IgD-negative memory B cell (primary cell): ENCODE data around the gene PRR30. TPM values are rescaled to one million over a fixed set of nuclear protein-coding genes. Genes with fewer than 3 reads are reported as not detected.

ENCODE experiments used
- H3K27ac Mint-ChIP-seq, 3 donors: one replicate each; pipeline ENCODE4 v1.8.0; 2020 to 2022; ENCODE audit warnings: mild to moderate bottlenecking in 3 of 3, mixed read lengths in 3 of 3, moderate library complexity in 1 of 3
- H3K27me3 Mint-ChIP-seq: one replicate; pipeline ENCODE4 v1.8.0; 2021; ENCODE audit warnings: mixed read lengths
- H3K36me3 Mint-ChIP-seq: one replicate; pipeline ENCODE4 v1.8.0; 2020; ENCODE audit warnings: mild to moderate bottlenecking, mixed read lengths
- H3K4me1 Mint-ChIP-seq, 3 donors: one replicate each; pipeline ENCODE4 v1.8.0; 2020 to 2022; ENCODE audit warnings: mixed read lengths in 3 of 3, mild to moderate bottlenecking in 1 of 3
- H3K4me3 Mint-ChIP-seq, 4 donors: one replicate each; pipeline ENCODE4 v1.8.0; 2020 to 2022; ENCODE audit warnings: mild to moderate bottlenecking in 4 of 4, mixed read lengths in 4 of 4, moderate library complexity in 3 of 4
- H3K9me3 Mint-ChIP-seq, 3 donors: one replicate each; pipeline ENCODE4 v1.8.0; 2020 to 2021; ENCODE audit warnings: mixed read lengths in 3 of 3, mild to moderate bottlenecking in 1 of 3
- polyA plus RNA-seq: library from polyadenylated mRNA; unstranded; fragments of 300-500 nt; fragmentation: Illumina TruSeq; gene quantifications from one replicate; pipeline ENCODE4 v1.2.3, GENCODE V29; 2021

PRR30 gene
- polyA plus RNA-seq, 1 donor from 2014 or later, result not detected

DNA sequence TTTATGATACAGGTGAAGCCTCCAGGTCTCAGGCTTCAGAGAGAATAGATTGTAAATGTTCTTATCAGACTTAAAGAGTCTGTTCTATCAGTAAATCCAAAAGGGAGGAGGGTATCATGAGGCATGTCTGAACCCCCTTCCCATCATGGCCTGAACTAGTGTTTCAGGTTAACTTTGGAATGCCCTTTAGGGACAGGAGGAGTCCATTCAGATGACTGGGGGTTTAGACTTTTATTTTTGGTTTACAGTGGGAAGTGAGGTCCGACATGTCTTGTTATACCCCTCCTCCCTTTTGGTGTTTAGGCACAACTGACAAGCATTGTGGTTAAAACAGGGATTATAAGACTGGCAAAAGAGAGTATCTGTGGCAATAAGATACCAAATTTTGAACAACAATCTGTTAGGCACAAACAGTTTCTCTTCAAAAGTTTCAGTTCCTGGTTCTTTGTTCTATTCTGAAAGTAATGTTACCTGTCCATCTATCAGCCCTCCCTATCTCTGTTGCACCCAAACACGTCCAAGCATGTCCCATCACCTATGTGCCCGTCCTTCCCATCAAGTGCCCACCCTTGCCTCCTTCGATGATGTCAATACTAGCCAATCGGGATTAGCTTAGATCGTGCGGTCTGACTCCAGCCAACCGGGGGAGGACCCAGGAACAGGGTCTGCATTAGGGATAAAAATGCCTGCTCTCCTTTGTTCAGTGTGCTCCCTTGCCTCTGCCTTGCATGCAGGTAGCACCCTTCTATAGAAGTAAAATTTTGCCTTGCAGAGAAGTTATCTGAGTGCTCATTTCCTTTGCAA, 26.0 kb upstream of the PRR30 start:
- Mint-ChIP-seq H3K27me3 (peaks cover 2% of the 10 kb centered on the region), H3K9me3 (no peaks in the 10 kb centered on the region), H3K4me1 (peaks cover 15 to 35% (median 27%) of the 10 kb centered on the region in 3 donors), H3K36me3 (no peaks in the 10 kb centered on the region), H3K4me3 (peak overlapping the region in 3 of 4 donors; percentile 15 to 49 (median 32)), H3K27ac (peak overlapping the region in 2 of 3 donors; percentile 30 to 85)

DNA sequence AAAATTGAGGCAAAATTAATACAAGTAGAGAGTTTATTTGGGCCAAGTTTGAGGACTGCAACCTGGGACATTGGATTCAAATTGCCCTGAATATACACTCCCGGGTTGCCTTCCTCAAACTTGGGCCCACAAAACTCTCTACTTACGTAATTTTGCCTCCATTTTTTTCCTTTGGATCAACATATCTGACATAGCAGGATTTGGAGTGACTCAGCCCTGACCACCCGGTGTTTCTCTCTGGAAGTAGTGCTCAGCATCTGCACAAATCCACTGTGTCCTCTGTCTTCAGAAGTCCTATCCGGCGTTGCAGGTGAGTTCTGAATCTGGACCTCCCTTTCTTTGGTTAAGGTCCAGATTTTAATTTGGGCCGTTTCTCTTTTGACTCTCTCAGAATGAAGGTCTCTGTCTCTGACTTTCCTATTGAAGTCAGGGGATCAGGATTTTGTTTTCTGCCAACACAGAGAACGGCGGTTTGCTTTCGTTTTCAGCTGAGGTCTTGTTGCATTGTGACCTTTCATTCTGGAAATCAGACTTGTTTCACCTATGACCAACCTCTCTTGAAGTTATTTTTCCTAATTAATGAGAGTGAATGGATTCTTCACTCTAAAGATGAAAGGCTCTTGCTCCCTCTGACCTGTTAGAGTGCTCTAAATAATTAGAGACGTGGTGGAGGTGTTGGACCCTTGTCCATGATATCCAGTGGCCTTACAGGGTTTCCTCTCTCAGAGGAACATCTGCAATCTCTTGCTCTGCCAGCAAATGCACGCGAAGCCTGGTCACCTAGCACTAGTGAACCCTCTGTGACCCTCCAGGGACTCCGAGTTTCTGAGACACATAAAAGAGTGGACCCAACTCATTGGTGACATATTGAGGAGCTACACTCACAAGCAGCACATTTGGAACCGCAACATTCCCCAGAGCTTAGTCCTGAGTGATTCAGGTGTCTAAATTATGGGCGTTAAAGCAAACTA, 23.2 kb upstream of the PRR30 start:
- Mint-ChIP-seq H3K4me3 (peak overlapping the region in 1 of 4 donors; percentile 73), H3K27ac (peak overlapping the region in 1 of 3 donors; percentile 20), H3K27me3 (no peaks in the 10 kb centered on the region), H3K9me3 (no peaks in the 10 kb centered on the region), H3K36me3 (no peaks in the 10 kb centered on the region), H3K4me1 (peaks cover 13 to 26% (median 24%) of the 10 kb centered on the region in 3 donors)

DNA sequence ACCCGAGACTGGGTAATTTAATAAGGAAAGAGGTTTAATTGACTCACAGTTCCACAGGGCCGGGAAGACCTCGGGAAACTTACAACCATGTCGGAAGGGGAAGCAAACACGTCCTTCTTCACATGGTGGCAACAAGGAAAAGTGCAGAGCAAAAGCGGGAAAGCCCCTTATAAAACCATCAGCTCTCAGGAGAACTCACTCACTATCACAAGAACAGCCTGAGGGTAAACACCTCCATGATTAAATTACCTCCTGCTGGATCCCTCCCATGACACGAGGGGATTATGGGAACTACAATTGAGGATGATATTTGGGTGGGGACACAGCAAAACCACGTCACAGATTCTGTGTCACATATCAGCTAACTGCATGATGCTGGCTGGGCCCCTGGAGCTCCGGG, 21.0 kb upstream of the PRR30 start:
- Mint-ChIP-seq H3K27ac (no peak overlapping the region), H3K27me3 (peaks cover 4% of the 10 kb centered on the region), H3K9me3 (no peaks in the 10 kb centered on the region), H3K4me3 (no peak overlapping the region), H3K4me1 (peaks cover 11 to 20% (median 14%) of the 10 kb centered on the region in 3 donors), H3K36me3 (no peaks in the 10 kb centered on the region)

DNA sequence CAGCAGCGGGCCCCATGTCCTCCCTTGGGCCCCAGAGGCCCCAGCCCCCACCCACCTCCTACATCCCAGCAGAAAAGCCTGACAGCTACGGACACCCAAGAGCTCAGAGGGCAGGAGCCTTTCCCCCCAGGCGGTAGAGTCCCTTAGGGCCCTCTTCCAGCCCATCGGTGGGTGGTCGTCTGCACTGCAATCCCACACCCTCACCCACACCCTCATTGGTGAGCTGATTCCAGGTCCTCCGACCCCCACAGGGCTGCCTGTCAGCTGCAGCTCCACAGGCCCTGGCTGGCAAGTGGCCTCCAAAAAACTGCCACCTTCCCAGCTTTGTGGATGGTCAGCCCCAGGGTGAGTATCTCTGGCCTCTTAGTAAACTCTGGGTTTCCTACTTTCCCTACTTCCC, 20.1 kb upstream of the PRR30 start:
- peaks cover 4% of the 10 kb centered on the region for H3K27me3 Mint-ChIP-seq
- H3K27ac Mint-ChIP-seq, result no peak overlapping the region
- H3K4me1 Mint-ChIP-seq, result peaks cover 5 to 14% (median 6%) of the 10 kb centered on the region in 3 donors
- H3K9me3 Mint-ChIP-seq, result no peaks in the 10 kb centered on the region
- no peaks in the 10 kb centered on the region for H3K36me3 Mint-ChIP-seq
- H3K4me3 Mint-ChIP-seq, result no peak overlapping the region

DNA sequence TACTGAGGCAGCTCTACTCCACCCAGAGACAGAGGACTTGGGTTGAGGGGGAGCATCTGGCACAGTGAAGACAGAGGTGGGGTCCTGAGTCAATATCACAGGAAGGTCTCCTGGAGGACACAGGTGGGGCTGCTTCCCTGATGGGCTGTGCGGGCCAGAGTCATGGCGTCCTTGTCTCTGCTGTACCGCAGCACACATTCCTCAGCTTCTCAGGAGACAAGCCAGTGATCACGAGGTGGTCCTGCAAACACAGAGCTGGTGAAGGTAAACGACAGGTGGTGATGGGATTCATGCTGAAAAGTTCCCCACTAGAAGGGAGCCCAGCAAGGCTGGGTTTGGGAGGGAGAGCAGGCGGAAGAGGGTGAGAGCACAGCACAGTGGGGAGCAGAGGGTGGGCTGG, 19.3 kb upstream of the PRR30 start:
- no peak overlapping the region for H3K27ac Mint-ChIP-seq

DNA sequence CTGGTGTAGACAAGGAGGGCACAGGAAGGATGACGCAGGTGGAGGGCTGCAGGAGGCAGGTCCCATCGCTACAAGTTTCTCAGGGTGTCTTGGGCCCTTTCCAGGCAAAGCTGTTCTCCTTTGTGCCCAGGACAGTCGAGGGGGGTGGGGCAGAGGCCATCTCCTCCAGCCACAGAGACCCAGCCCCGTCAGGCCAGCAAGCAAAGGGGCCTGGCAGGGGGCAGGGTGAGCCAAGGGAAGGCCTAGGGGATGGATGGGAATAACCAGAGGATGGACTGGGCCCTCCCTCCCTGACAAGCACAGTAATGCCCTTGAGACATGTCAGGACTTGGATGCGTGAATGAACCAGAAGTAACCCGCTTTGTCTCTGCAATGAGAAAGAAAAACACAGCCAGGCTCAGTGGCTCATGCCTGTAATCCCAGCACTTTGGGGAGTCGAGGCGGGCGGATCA, 15.9 kb upstream of the PRR30 start:
- Mint-ChIP-seq H3K27ac (no peak overlapping the region), H3K4me1 (no peaks in the 10 kb centered on the region), H3K9me3 (no peaks in the 10 kb centered on the region), H3K4me3 (no peak overlapping the region), H3K36me3 (no peaks in the 10 kb centered on the region), H3K27me3 (peaks cover 8% of the 10 kb centered on the region)

More for the DNA sequence above, 19.3 kb upstream of the PRR30 start:
- H3K36me3 Mint-ChIP-seq, result no peaks in the 10 kb centered on the region
- H3K4me3 Mint-ChIP-seq, result no peak overlapping the region
- peaks cover 2 to 9% (median 3%) of the 10 kb centered on the region in 3 donors for H3K4me1 Mint-ChIP-seq
- peaks cover 4% of the 10 kb centered on the region for H3K27me3 Mint-ChIP-seq
- H3K9me3 Mint-ChIP-seq, result no peaks in the 10 kb centered on the region

DNA sequence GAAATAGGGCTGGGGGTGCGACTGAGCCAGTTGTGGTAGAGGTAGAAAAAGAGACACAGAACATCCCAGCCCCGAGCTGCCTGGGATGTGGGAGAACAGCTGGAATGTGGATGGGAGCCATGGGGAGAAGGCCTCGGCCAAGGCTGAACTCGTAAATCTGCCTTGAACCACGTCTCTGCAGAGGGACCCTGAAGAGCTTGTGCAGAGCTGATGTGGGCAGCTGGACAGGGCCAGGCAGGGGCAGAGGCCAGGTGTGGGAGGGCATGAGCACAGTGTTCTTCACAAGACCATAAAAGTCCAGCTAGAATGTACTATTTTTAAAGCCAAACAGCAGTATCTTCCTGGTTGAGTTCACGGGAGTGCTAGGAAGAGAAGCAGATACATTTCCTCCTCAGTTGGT, 15.3 kb upstream of the PRR30 start:
- Mint-ChIP-seq H3K4me3 (no peak overlapping the region), H3K27me3 (peaks cover 8% of the 10 kb centered on the region), H3K36me3 (no peaks in the 10 kb centered on the region), H3K4me1 (no peaks in the 10 kb centered on the region), H3K9me3 (no peaks in the 10 kb centered on the region), H3K27ac (no peak overlapping the region)

DNA sequence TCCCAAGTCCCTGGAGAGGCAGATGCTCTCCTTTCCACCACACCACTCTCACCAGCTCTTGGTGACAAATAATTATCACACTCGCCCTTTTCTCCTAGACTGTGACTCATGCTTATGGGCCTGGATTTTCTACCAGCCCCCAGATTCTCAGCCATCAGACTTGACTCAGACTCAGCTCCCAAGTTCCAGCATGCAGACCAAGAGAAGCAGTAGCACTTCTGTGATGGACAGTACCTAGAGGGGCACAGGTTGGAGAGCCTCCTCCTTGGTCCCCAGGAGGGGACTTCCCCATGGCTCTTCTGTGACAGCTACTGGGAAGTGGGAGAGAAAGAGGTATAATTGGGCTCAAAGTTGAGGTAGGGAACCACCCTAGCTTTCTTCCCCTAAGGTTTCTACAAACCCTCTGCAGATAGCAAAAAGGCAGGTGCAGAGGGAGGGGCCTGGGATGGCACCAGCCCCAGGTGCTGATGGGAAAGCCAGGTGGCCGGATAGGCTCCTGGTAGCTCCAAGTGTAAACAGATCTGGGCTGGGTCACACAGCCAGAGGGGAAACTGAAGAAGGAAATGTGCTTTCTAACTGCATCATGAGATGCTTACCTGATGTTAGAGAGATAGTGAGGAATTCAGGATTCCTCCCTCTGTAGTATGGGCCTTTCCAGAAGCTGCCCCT, 13.7 kb upstream of the PRR30 start:
- H3K9me3 Mint-ChIP-seq, result no peaks in the 10 kb centered on the region
- no peaks in the 10 kb centered on the region for H3K36me3 Mint-ChIP-seq
- H3K27ac Mint-ChIP-seq, result no peak overlapping the region
- H3K27me3 Mint-ChIP-seq, result peaks cover 12% of the 10 kb centered on the region
- H3K4me3 Mint-ChIP-seq, result no peak overlapping the region
- H3K4me1 Mint-ChIP-seq, result no peaks in the 10 kb centered on the region

DNA sequence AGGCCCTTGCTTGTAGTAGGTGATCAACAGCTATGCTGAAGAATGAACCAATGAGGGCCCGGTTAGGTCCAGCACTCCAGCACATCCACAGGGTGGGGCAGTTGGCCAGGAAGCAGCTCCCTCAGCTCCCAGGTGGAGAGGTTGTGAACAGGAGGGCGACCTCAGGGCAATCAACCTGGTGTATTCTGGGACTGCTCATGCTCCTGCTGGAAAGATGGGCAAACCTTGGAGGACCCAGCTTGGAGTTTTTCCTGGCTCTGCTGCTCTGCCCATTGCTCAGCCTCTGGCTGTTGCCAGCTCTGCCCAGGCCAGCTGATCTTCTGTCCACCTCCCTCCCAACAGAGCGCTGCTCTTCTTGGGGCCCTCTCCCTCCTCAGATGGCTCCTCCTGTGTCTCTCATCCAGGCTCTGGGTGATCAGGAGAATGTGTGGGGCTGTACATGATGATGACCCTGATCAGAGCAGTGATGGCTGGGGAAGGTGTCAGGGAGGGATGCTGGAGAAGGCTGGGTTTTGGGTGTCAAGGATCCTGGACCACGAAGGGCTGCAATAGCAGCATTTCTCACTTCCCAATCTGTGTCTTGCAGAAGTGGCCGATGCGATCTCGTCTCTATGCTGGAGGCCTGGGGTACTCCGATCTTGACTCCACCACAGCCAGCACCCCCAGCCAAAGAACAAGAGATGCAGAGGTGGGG, 13.0 kb upstream of the PRR30 start:
- H3K4me1 Mint-ChIP-seq, result no peaks in the 10 kb centered on the region
- H3K36me3 Mint-ChIP-seq, result no peaks in the 10 kb centered on the region
- peaks cover 12% of the 10 kb centered on the region for H3K27me3 Mint-ChIP-seq
- H3K27ac Mint-ChIP-seq, result no peak overlapping the region
- no peaks in the 10 kb centered on the region for H3K9me3 Mint-ChIP-seq
- H3K4me3 Mint-ChIP-seq, result no peak overlapping the region

DNA sequence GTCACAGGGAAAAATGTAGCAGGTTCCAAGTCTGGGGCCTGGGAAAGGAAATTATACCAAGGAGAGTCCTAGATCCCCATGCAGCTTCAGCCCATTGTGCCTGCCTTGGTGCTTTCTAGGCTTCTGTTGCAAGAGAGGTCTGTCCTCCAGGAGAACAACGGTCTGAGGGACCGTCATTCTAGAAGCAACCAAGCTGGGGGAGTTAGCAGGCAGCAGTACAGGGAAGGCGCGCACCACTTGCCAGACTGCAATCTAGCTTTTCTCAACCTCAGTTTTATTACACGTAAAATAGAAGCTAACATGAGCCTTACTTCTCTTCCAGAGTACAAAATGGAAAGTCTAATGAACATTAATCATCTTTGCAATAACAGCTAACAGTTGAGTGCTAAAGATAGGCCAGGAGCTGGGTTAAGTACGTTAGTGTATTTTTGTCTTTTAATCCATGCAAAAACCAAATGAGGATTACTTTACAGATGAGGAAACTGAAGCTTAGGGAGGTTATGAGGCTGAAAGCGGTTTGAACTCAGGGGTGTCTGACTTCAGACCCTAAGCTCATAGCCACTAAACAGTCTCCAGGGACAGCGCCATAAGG, 11.5 kb upstream of the PRR30 start:
- H3K27me3 Mint-ChIP-seq, result peaks cover 10% of the 10 kb centered on the region
- no peak overlapping the region for H3K27ac Mint-ChIP-seq
- no peaks in the 10 kb centered on the region for H3K36me3 Mint-ChIP-seq
- H3K9me3 Mint-ChIP-seq, result no peaks in the 10 kb centered on the region
- no peaks in the 10 kb centered on the region for H3K4me1 Mint-ChIP-seq
- H3K4me3 Mint-ChIP-seq, result no peak overlapping the region

DNA sequence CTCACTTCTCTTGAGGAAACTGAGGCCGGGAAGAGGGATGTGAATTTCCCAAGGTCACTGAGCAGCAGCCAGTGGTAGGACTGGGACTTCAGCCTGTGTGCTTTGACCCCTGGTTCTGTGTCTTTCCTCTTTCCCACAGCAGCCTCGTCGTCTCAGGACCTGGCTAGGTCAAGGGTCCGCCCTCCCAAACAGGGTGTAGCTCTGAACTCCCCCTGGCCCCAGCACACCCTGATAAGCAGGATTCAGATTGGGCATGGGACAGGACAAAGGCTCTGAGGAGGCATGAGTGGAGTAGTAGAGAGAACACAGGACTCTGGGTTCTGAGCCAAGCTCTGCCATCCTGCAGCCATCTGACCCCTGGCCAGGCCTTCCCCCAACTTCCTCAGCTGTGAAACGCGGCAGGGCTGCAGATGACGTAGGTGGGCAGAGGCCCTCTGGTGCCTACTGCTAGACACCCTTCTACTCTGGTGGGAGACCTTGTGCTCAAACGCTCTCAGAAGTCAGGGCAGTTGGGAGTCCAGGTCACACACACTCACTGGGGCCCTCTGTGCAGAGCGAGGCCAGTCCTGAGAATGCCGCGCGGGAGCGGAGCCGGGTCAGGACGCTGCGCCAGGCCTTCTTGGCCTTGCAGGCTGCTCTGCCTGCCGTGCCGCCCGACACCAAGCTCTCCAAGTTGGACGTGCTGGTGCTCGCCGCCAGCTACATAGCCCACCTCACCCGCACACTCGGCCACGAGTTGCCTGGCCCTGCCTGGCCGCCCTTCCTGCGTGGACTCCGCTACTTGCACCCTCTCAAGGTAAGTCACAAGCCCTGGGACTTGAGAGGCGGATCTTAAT, 10.6 kb upstream of the PRR30 start:
- peaks cover 10% of the 10 kb centered on the region for H3K27me3 Mint-ChIP-seq
- no peaks in the 10 kb centered on the region for H3K9me3 Mint-ChIP-seq
- H3K4me3 Mint-ChIP-seq, result no peak overlapping the region
- H3K4me1 Mint-ChIP-seq, result peaks cover 0 to 1% (median 0%) of the 10 kb centered on the region in 3 donors
- no peak overlapping the region for H3K27ac Mint-ChIP-seq
- no peaks in the 10 kb centered on the region for H3K36me3 Mint-ChIP-seq

DNA sequence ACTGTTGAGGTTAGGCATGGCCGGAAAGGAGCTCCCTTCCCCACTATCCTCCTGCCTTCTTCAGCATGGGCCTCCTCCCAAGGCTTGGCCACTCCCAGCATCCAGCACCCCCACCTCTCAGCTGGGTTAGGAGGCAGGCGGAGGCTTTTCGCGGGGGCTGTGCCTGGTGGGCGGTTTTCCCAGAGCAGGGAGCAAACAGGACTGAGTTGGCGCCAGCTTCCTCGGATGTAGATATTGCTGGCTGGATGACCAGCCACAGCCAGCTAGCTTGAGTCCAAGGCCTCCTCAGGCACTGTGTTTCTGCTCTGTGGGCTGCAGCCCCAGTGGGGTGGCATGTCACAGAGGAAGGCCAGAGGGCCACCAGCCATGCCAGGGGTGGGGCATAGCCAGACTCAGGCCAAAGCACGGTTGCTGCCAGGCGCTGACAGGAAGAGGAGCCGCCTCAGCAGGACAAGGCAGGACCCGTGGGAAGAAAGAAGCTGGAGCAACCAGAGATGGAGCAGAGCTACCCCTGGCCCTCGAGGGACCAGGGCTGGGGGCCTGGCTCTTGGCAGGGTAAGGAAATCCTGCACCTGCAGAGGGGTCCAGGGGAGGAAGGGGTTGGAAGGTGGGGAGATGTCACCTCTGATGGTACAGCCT, 9.7 kb upstream of the PRR30 start, which contains the start of gene TCF23:
Gene TCF23 (plus strand): TSS at position 204 of the 639 bp plus-strand sequence. CDS start 130 bp downstream, at position 334.
- Mint-ChIP-seq H3K4me3 (no peak within 1 kb of the TSS), H3K27ac (no peak within 1 kb of the TSS), H3K36me3 (no peaks in the 10 kb centered on the region), H3K4me1 (peaks cover 0 to 1% (median 0%) of the 10 kb centered on the region in 3 donors), H3K9me3 (no peaks in the 10 kb centered on the region), H3K27me3 (peaks cover 10% of the 10 kb centered on the region)

DNA sequence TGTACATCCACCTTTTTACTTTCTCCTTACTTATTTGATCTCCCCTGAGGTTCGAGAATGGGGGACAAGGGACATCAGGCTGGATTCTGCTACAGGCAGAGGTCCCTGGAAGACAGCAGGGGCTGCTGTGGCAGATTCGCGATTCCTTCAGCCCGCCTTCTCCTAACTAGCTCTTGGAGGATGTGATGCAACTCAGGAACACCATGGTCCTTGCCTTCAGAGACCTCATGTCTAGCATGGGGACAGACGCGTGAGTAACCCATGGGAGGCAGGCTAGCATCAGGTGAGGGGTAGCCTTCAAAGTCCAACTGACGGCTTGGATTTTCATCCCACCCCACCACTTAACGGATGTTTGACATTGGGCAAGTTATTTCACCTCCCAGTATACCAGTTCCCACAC, 8.7 kb upstream of the PRR30 start:
- Mint-ChIP-seq H3K27ac (no peak overlapping the region), H3K4me3 (no peak overlapping the region), H3K4me1 (peaks cover 0 to 1% (median 0%) of the 10 kb centered on the region in 3 donors), H3K27me3 (peaks cover 9% of the 10 kb centered on the region), H3K9me3 (no peaks in the 10 kb centered on the region), H3K36me3 (no peaks in the 10 kb centered on the region)
